Esophagus muscularis mucosa (tissue), 4 donors: Measurements from ENCODE around the gene SPATA24.

Experiments used
- EP300 ChIP-seq: sonication (generic); formaldehyde crosslinking; IDR thresholded peaks from one replicate; pipeline ENCODE4 v1.6.1; 2017; ENCODE audit warnings: antibody characterized with exemption
- POLR2A ChIP-seq: fragments of 450-650 bp; IDR thresholded peaks from one replicate; pipeline ENCODE4 v1.6.1; 2017; ENCODE audit warnings: antibody characterized with exemption, moderate library complexity, mild to moderate bottlenecking, low read depth
- POLR2AphosphoS5 ChIP-seq, 2 donors: sonication (generic); formaldehyde crosslinking; IDR thresholded peaks; one replicate each; pipeline ENCODE4 v1.6.1; 2017; ENCODE audit warnings: antibody characterized with exemption in 2 of 2
- TF ChIP-seq, protein P1 (sequence below), 3 experiments: fragments of 200-600 bp in 2 of 3; fragments of 450-650 bp in 1 of 3; sonication (generic) in 2 of 3; IDR thresholded peaks; one replicate each; pipeline ENCODE4 v1.5.1; 2017 to 2019; ENCODE audit warnings: antibody characterized with exemption in 3 of 3, mild to moderate bottlenecking in 2 of 3, moderate library complexity in 1 of 3

DNA sequence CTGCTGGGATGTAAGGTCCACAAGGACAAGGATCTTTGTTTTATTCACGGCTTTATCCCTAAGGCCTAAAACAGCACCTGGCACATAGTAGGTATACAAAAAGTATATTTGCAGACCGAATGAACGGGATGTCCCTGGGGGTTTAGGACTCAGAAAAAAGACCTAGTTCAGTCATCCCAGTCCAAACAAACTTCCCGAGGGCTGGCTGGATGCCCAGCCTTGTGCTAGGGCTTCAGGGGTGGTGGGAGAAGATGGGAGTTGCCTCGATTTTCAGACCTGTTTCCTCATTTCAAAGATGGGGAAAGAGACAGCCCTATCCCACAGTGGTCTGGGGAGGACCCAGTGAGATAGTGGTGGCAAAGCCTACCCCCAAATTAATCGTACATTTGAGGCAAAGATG, 6.0 kb downstream of the SPATA24 start:
- TF ChIP-seq, protein P1, sequence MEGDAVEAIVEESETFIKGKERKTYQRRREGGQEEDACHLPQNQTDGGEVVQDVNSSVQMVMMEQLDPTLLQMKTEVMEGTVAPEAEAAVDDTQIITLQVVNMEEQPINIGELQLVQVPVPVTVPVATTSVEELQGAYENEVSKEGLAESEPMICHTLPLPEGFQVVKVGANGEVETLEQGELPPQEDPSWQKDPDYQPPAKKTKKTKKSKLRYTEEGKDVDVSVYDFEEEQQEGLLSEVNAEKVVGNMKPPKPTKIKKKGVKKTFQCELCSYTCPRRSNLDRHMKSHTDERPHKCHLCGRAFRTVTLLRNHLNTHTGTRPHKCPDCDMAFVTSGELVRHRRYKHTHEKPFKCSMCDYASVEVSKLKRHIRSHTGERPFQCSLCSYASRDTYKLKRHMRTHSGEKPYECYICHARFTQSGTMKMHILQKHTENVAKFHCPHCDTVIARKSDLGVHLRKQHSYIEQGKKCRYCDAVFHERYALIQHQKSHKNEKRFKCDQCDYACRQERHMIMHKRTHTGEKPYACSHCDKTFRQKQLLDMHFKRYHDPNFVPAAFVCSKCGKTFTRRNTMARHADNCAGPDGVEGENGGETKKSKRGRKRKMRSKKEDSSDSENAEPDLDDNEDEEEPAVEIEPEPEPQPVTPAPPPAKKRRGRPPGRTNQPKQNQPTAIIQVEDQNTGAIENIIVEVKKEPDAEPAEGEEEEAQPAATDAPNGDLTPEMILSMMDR (IDR thresholded peaks at IDR 0.05) = no peak
- TF ChIP-seq EP300 = no peak
- no peak for TF ChIP-seq POLR2A
- no peak for TF ChIP-seq POLR2AphosphoS5 (IDR thresholded peaks at IDR 0.05)
